HG03108 (cell line): ENCODE measurements around the gene PRR36.
A peak's percentile ranks its signal among the peaks of the same experiment; 100 is the strongest.
"Not testable (repeated sequence)": the region's sequence is repeated elsewhere in the genome, so short reads cannot be mapped to it uniquely, and the experiment has no call there.

Source experiments
- ATAC-seq: cut with Tn5 transposase; IDR thresholded peaks from one replicate; pipeline ENCODE4 v1.9.1; 2021; ENCODE audit warnings: moderate library complexity; ENCODE audit not compliant: unreplicated experiment

PRR36 gene

DNA sequence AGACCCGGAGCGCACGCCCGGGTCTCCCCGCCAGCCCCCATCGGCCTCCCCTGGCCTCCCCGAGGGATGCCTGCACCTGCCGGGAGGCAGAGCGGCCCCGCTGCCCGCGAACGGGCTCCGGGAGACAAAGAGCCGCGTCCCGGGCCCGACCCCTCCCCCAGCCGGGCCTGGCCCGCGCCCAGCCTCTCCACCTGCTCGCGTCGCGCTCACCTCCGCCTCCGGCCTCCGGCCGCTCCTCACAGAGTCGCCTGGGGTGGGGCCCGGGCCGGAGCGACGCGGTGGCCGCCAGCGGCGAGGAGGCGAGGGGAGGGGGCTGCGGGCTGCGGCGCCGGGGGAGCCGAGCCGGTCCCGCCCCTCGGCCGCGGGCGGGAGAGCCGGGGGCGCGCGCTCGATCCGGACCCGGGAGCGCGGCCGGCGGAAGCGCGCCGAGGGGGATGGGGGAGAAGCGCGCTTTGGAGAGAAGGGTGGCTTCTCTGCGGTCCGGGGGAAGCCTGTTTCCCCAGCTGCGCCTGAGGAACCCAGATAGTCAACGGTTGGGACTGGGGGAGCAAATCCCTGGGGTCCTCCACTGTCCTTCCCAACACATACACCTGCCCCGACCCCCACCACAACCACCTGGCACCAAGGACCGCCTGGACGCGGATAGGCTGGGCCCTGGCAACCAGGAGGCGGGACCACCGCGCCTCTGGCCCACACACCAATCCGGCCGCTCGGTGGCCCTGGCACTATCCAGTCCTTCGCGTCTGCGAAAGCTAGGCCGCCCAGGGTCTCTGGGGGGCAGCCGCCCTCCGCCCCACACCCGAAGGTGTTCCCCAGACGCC is at the start of gene PRR36:
Gene PRR36, minus strand, starts transcription at position 315 of the 821 bp plus-strand sequence. CDS start 701 bp downstream, outside the sequence.
- no peak for ATAC-seq

DNA sequence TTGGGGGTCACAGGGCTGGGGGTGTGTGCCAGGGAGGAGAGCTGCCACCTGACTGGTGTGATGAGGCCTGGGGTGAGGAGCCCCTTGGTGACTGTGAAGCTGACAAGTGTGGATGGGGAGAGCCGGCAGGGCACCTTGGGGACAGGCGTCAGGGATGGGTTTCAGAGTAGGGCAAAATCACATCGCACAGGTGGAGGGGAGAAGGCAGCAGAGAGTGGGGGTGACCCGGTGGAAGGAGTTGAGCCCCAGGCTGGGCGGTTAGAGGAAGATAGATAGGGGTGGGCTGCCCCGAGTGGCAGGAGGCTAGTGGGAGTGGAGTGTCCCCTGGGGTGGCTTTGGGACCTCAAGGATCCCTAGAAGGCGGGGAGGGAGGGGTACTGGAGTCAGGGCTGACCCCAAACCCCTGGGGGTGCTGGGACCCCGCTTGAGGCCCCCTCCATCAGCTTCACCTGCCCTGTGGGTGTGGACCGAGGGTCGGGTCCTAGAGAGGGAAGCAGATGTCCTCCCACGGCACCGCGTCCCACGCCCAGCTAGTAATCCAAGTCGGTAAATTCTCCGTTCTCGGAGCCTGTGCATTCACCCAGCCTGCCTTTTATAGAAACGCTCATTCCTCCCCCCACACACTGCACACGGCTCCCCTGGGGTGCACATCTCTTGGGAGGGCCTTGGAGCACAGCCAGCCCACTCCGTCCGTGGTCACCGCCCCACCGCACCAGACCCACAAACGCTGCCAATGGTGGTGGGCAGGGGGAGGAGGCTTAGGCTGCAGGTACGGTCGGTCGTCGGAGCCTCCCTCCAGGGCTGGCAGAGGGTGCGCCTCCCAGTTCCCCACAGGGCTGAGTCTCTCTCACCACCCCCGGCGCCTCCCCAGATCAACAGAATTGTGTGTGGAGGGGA is 49.4 kb upstream of the PRR36 start:
- no peak for ATAC-seq

- no peak for ATAC-seq
Observed at GRCh38 chr19:7922836-7923195, 48.6 kb upstream of the PRR36 start.

DNA sequence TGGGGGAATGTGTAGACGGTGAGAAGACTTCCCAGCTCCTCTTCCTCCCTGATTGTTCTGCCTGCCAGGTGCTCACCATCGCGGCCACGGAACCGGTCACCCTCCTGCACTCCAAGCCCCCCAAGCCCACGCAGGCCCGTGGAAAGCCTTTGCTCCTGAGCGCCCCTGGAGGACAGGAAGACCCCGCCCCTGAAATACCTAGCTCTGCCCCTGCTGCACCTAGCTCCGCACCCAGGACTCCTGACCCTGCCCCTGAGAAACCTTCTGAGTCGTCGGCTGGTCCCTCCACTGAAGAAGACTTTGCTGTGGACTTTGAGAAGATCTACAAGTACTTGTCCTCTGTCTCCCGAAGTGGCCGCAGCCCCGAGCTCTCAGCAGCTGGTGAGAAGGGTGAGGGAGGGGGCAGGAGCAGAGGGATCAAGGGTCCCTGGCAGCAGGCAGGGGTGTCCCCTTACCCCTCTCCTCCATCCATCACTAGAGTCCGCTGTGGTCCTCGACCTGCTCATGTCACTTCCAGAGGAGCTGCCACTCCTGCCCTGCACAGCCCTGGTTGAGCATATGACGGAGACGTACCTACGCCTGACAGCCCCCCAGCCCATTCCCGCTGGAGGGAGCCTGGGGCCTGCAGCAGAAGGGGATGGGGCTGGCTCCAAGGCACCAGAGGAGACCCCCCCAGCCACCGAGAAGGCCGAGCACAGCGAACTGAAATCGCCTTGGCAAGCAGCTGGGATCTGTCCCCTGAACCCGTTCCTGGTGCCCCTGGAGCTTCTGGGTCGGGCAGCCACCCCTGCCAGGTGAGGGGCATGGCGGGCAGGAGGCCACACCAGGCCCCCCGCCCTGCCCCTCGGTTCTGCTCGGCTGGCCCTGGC is 48.0 kb upstream of the PRR36 start:
- no peak for ATAC-seq

GRCh38 chr19:7921302-7921966 is 47.2 kb upstream of the PRR36 start:
- no peak for ATAC-seq

- peak; percentile 32 for ATAC-seq
Observed at GRCh38 chr19:7920519-7921301, 46.5 kb upstream of the PRR36 start.

- ATAC-seq = peak; percentile 47
Observed at GRCh38 chr19:7919610-7920518, 45.7 kb upstream of the PRR36 start, which contains the start of gene SNAPC2. TSS of gene SNAPC2 (plus strand) at chr19:7920338. CDS start at chr19:7920367, 29 bp downstream.

DNA sequence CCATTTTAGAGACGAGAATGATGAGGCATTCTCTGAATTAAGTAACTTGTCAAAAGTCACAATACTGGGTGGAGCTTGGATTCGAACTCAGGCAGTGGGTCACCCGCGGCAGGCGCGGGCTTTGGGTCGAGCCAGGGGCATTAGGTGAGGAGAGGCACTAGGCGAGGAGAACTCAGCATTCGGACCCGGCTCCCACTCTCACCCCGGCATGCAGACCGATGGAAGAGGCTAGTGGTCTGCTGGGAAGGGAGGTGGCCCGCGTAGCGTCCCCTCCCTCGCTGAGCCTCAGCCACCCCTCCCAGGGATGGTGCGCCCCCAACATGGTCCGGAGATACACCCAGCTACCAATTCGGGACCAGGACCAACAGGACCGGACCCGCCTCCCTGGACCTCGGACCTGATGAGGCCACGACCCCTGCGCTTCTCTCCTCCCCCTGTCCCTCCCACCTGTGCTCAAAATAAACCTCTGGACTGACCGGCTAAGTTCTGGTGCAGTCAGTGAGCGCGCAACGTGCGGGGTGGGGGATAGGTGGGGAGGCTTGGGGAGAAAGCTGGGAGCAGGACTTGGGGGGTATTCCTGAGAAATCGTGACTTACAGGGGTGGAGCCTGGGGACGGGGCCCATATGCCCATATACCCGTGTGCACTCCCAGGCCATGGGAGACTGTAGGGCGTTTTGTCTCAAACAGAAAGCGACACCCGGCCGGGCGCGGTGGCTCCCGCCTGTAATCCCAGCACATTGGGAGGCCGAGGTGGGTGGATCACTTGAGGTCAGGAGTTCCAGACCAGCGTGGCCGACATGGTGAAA is 44.6 kb upstream of the PRR36 start:
- no peak for ATAC-seq

GRCh38 chr19:7918062-7918614 is 43.9 kb upstream of the PRR36 start:
- ATAC-seq = not testable (repeated sequence)

GRCh38 chr19:7917267-7918061 is 43.3 kb upstream of the PRR36 start:
- ATAC-seq = no peak

DNA sequence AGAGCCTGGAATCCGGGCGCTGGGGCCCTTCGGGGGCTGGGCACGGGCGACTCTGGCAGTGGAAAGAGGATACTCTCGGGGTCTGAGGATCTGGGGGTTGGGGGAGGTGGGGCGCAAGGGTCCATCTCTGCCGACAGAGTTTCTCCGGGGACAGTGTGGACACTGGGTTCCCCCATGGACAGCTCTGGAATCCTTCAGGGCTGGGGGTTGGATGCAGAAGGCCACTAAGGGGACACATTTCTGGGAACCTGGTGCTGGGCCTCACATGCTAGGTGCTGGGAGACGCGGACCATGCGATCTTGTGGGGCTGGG is 42.7 kb upstream of the PRR36 start:
- ATAC-seq = no peak

GRCh38 chr19:7916103-7916954 is 42.1 kb upstream of the PRR36 start:
- no peak for ATAC-seq

- ATAC-seq = no peak
Observed at GRCh38 chr19:7915250-7916102, 41.3 kb upstream of the PRR36 start.

GRCh38 chr19:7914598-7915045 is 40.4 kb upstream of the PRR36 start, which contains the start of gene TGFBR3L:
TSS of gene TGFBR3L (plus strand) at chr19:7914830.
- no peak for ATAC-seq

DNA sequence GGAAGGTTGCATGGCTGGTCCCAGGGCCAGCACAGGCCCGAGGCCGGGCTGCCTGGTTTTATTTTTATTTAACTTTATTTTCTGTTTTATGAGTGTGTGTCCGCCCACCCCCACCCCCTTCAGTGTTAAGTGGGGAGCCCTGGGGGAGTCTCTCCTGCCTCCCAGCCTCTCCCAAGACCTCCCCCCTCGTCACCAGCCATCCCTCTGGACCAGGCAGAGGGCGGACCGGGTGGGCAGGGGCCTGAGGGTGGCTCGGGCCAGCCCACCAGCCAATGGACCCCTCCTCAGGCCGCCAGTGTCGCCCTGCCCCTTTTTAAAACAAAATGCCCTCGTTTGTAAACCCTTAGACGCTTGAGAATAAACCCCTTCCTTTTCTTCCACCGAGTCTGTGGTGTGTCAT is 39.9 kb upstream of the PRR36 start:
- no peak for ATAC-seq
